Amygdala (tissue), 56 donors: ENCODE data around the gene NPC2.

ENCODE experiments used
- DNase-seq, 56 donors: peaks; one replicate each; lab custom pipeline; 2025; lab: John Stamatoyannopoulos, UW

NPC2 gene

GRCh38 chr14:74504412-74504811, 11.3 kb upstream of the NPC2 start:
- DNase-seq: no peak

GRCh38 chr14:74503938-74504335, 10.8 kb upstream of the NPC2 start:
- no peak for DNase-seq

- DNase-seq: no peak
These were observed 10.3 kb upstream of the NPC2 start for GRCh38 chr14:74503291-74503937.

- DNase-seq: peak in 1 of 56 donors; percentile 15
These were observed 9.3 kb upstream of the NPC2 start for GRCh38 chr14:74502236-74503019.

- DNase-seq: no peak
These were observed 8.6 kb upstream of the NPC2 start for GRCh38 chr14:74501691-74502090.

- DNase-seq: peak in 37 of 56 donors; percentile 13 to 75 (median 46)
These were observed 8.1 kb upstream of the NPC2 start for GRCh38 chr14:74501135-74501614.

GRCh38 chr14:74500417-74501134, 7.5 kb upstream of the NPC2 start:
- no peak for DNase-seq

GRCh38 chr14:74495356-74495755, 2.3 kb upstream of the NPC2 start:
- no peak for DNase-seq

GRCh38 chr14:74493343-74494261, 497 bp upstream of the NPC2 start, which contains the start of gene ISCA2:
ISCA2 (plus strand) TSS chr14:74493765; CDS start chr14:74493775, 10 bp downstream.
- peak; percentile 84 to 100 (median 98) for DNase-seq

GRCh38 chr14:74491956-74492775, 939 bp downstream of the NPC2 start:
- peak in 1 of 56 donors; percentile 7 for DNase-seq

- no peak for DNase-seq
These were observed 2.6 kb downstream of the NPC2 start for GRCh38 chr14:74490486-74490885.

- no peak for DNase-seq
These were observed 4.2 kb downstream of the NPC2 start for GRCh38 chr14:74488786-74489397.

GRCh38 chr14:74486164-74486563, 6.9 kb downstream of the NPC2 start:
- DNase-seq: no peak

GRCh38 chr14:74483321-74483720, 9.8 kb downstream of the NPC2 start:
- no peak for DNase-seq

GRCh38 chr14:74482571-74482970, 10.5 kb downstream of the NPC2 start:
- no peak for DNase-seq

GRCh38 chr14:74480046-74480445, 13.1 kb downstream of the NPC2 start:
- DNase-seq: no peak

GRCh38 chr14:74478996-74479635, 14.0 kb downstream of the NPC2 start:
- DNase-seq: peak in 3 of 56 donors; percentile 2 to 22 (median 22)

- peak in 10 of 56 donors; percentile 3 to 17 (median 8) for DNase-seq
These were observed 16.5 kb downstream of the NPC2 start for GRCh38 chr14:74476607-74477006.
